Endothelial cell of umbilical vein (primary cell): ENCODE data around the gene EAF1. TPM values are rescaled to one million over a fixed set of nuclear protein-coding genes. Genes with fewer than 3 reads are reported as not detected.
"Not testable (repeated sequence)": the region's sequence is repeated elsewhere in the genome, so short reads cannot be mapped to it uniquely, and the experiment has no call there.

Source experiments
- BruUV-seq: library from RNA; stranded (reverse); fragments of 400-500 nt; replicated peaks from 2 replicates; lab custom pipeline; 2021; lab: Mats Ljungman, UMichigan
- CTCF ChIA-PET: fragments of 300-600, 350-600 bp; sonication (Branson Sonifier 250); formaldehyde crosslinking; loops from one replicate; lab custom pipeline; 2021; ENCODE audit warnings: antibody characterized with exemption, inconsistent platforms; lab: Charles Lee
- POLR2A ChIA-PET: fragments of 300-600, 350-600 bp; sonication (Branson Sonifier 250); formaldehyde crosslinking; loops from one replicate; lab custom pipeline; 2021; ENCODE audit warnings: antibody characterized with exemption, inconsistent platforms; lab: Charles Lee
- DNase-seq: peaks from one replicate; pipeline ENCODE4 v3.0.0-alpha.2; 2011; ENCODE audit warnings: low read depth, low spot score
- FAIRE-seq: peaks from 2 replicates; lab custom pipeline; 2011; peaks lifted over from hg19 to GRCh38; lab: Jason Lieb, UNC
- H2AFZ ChIP-seq: 2 replicates; pipeline ENCODE4 v1.6.0; 2012; ENCODE audit warnings: low read depth, low read length, control low read depth, inconsistent platforms
- H3K27ac ChIP-seq: 2 replicates; pipeline ENCODE4 v1.5.1; 2011; ENCODE audit warnings: low read depth, mild to moderate bottlenecking, control low read depth, low read length, moderate library complexity; ENCODE audit not compliant: insufficient read depth
- H3K27me3 ChIP-seq, 2 experiments: 2 replicates each; pipeline versions ENCODE4 v1.6.0 to v1.6.1; 2011; ENCODE audit warnings: low read length in 2 of 2, mixed read lengths in 1 of 2; ENCODE audit not compliant: control insufficient read depth in 2 of 2, insufficient read depth in 2 of 2
- H3K36me3 ChIP-seq, 2 experiments: 2 replicates in 1 of 2; 3 replicates in 1 of 2; pipeline ENCODE4 v1.5.1; 2011; ENCODE audit warnings: low read length in 2 of 2, mild to moderate bottlenecking in 1 of 2, moderate library complexity in 1 of 2; ENCODE audit not compliant: control insufficient read depth in 2 of 2, insufficient read depth in 2 of 2; ENCODE audit errors: extremely low read depth in 1 of 2
- H3K4me1 ChIP-seq: 3 replicates; pipeline ENCODE4 v1.5.1; 2011; ENCODE audit warnings: mild to moderate bottlenecking, low read length; ENCODE audit not compliant: control insufficient read depth, insufficient read depth; ENCODE audit errors: extremely low read depth
- H3K4me2 ChIP-seq: 2 replicates; pipeline ENCODE4 v1.6.1; 2011; ENCODE audit warnings: low read length, control low read depth, mixed read lengths; ENCODE audit not compliant: insufficient read depth
- H3K4me3 ChIP-seq, 3 experiments: fragments of 200-600 bp in 1 of 3; sonication (generic), shearing (Covaris generic) in 1 of 3; replicated peaks in 1 of 3; 2 replicates each; pipeline ENCODE4 v1.5.1; 2011 to 2016; ENCODE audit warnings: control low read depth in 3 of 3, low read length in 3 of 3, mild to moderate bottlenecking in 2 of 3, inconsistent platforms in 1 of 3, low read depth in 1 of 3, moderate library complexity in 1 of 3; ENCODE audit not compliant: insufficient read depth in 1 of 3
- H3K79me2 ChIP-seq: 2 replicates; pipeline ENCODE4 v1.6.0; 2012; ENCODE audit warnings: low read length, inconsistent platforms; ENCODE audit not compliant: control insufficient read depth, insufficient read depth
- H3K9ac ChIP-seq: replicated peaks from 2 replicates; pipeline ENCODE3; 2011; ENCODE audit warnings: low read length, control low read depth; ENCODE audit not compliant: insufficient read depth; ENCODE audit errors: extremely low read depth
- H3K9me1 ChIP-seq: replicated peaks from 3 replicates; pipeline ENCODE4 v1.6.0; 2011; ENCODE audit warnings: mild to moderate bottlenecking, low read length; ENCODE audit not compliant: control insufficient read depth, insufficient read depth; ENCODE audit errors: extremely low read depth
- H3K9me3 ChIP-seq: replicated peaks from 2 replicates; pipeline ENCODE4 v1.5.1; 2012; ENCODE audit warnings: low read length, inconsistent platforms; ENCODE audit not compliant: control insufficient read depth, insufficient read depth
- H4K20me1 ChIP-seq: replicated peaks from 2 replicates; pipeline ENCODE3; 2011; ENCODE audit warnings: mild to moderate bottlenecking, low read length; ENCODE audit not compliant: control insufficient read depth, insufficient read depth; ENCODE audit errors: extremely low read depth
- CTCF ChIP-seq, 2 donors: IDR thresholded peaks; 1 replicate in 1 of 2; 2 replicates in 1 of 2; pipeline ENCODE4 v1.5.1; 2011; ENCODE audit warnings: low read length in 2 of 2, mild to moderate bottlenecking in 2 of 2, moderate library complexity in 2 of 2, control low read depth in 1 of 2, inconsistent platforms in 1 of 2, low read depth in 1 of 2; ENCODE audit not compliant: insufficient read depth in 1 of 2; ENCODE audit errors: extremely low read depth in 1 of 2
- EZH2 ChIP-seq: IDR thresholded peaks from 2 replicates; pipeline ENCODE4 v1.6.1; 2012; ENCODE audit warnings: borderline replicate concordance, low read depth, mild to moderate bottlenecking, moderate library complexity, low read length, inconsistent platforms; ENCODE audit not compliant: severe bottlenecking
- FOS ChIP-seq: IDR thresholded peaks from 2 replicates; pipeline ENCODE4 v1.6.1; 2011; ENCODE audit warnings: mild to moderate bottlenecking, low read length, moderate library complexity, borderline replicate concordance; ENCODE audit not compliant: insufficient read depth
- MAX ChIP-seq: IDR thresholded peaks from 2 replicates; pipeline ENCODE4 v1.6.1; 2011; ENCODE audit not compliant: insufficient read depth, insufficient read length
- MYC ChIP-seq: IDR thresholded peaks from one replicate; pipeline ENCODE4 v1.6.1; 2011; ENCODE audit warnings: mild to moderate bottlenecking, low read depth, low read length
- POLR2AphosphoS5 ChIP-seq: IDR thresholded peaks from 2 replicates; pipeline ENCODE4 v1.6.1; 2012; ENCODE audit warnings: low read depth, mild to moderate bottlenecking, control low read depth, low read length, moderate library complexity; ENCODE audit not compliant: insufficient read depth
- dilution Hi-C: fragments of 300-500 bp; cut with MboI; formaldehyde crosslinking; loops from one replicate; pipeline ENCODE4 v1.15.0; 2019; ENCODE audit warnings: low sequenced_read_pairs; ENCODE audit not compliant: extremely low pct_ligation_motif_present
- intact Hi-C: fragments of 100-400 bp; cut with micrococcal nuclease; formaldehyde crosslinking; loops from one replicate; pipeline ENCODE4 v1.10.0; 2022
- polyA plus RNA-seq, 4 experiments: library from polyadenylated mRNA; depleted of rRNA in 3 of 4; stranded (reverse) in 3 of 4; unstranded in 1 of 4; fragments of >200 nt; gene quantifications; 2 replicates each; pipeline versions ENCODE4 v1.2.1 to v1.2.3, GENCODE V29; 2011 to 2012; ENCODE audit warnings: missing spikeins in 1 of 4
- total RNA-seq: library from RNA; stranded (reverse); gene quantifications from 2 replicates; pipeline ENCODE4 v1.2.3, GENCODE V29; 2021

The EAF1 gene
- total and polyA plus RNA-seq, 2 donors (not counting 3 experiments of a cell fraction or from before 2014, with no cell fraction given), result 8.7 to 18.2 TPM

GRCh38 chr3:15388335-15388734 lies 39.1 kb upstream of the EAF1 start:
- H3K9ac ChIP-seq, H4K20me1 ChIP-seq, DNase-seq, FAIRE-seq, H3K27ac ChIP-seq, H2AFZ ChIP-seq, H3K27me3 ChIP-seq, POLR2A ChIA-PET, H3K4me2 ChIP-seq, intact Hi-C loops, H3K36me3 ChIP-seq, H3K4me3 ChIP-seq, dilution Hi-C loops, H3K79me2 ChIP-seq, BruUV-seq, H3K9me3 ChIP-seq, H3K9me1 ChIP-seq: not testable (repeated sequence)
- peaks cover 14% of the 10 kb centered on the region for H3K4me1 ChIP-seq
- CTCF ChIA-PET, result interaction anchor here (2.3 kb wide), 1 partner anchor 18 kb away, joined by 23 read pairs; no protein-coding TSS in a partner anchor

- Histone ChIP-seq H3K36me3 (no peaks in the 10 kb centered on the region), H3K4me2 (no peak overlapping the region), H3K27me3 (no peaks in the 10 kb centered on the region), H3K4me1 (peaks cover 14% of the 10 kb centered on the region), H3K4me3 (no peak overlapping the region), H3K79me2 (no peaks in the 10 kb centered on the region), H3K9me3 (no peaks in the 10 kb centered on the region), H3K27ac (no peak overlapping the region), H2AFZ (no peak overlapping the region), H3K9ac (no peak overlapping the region), H4K20me1 (no peaks in the 10 kb centered on the region), H3K9me1 (no peaks in the 10 kb centered on the region)
- ChIA-PET CTCF (interaction anchor here (1.2 to 1.4 kb wide), 2 partner anchors 15 to 123 kb away, joined by 3 to 6 read pairs; no protein-coding TSS in a partner anchor), POLR2A (no interaction called here)
- DNase-seq (no peak), FAIRE-seq (no peak)
- intact Hi-C loops, result no loop called here
- BruUV-seq, result no TSS peak
- dilution Hi-C loops, result no loop called here
- TF ChIP-seq EZH2 (no peak), FOS (no peak), POLR2AphosphoS5 (no peak), MYC (no peak), CTCF (IDR thresholded peaks at IDR 0.05; ENCODE audit: extremely low read depth in 1 of 2, insufficient read depth in 1 of 2, low read depth in 1 of 2, low read length in 2 of 2) (no peak), MAX (no peak)
Observed at GRCh38 chr3:15390460-15390859, 36.9 kb upstream of the EAF1 start.
